Measurements from ENCODE around the gene PTPN14. TPM values are rescaled to one million over a fixed set of nuclear protein-coding genes. Genes with fewer than 3 reads are reported as not detected.

PTPN14 gene
- total RNA-seq, 6 donors from 2014 or later: 15.4 to 42.9 (median 27.0) TPM

GRCh38 chr1:214587165-214587564 is 35.8 kb upstream of the PTPN14 start:
- no peak for TF ChIP-seq POLR2AphosphoS5 (IDR thresholded peaks at IDR 0.05)
- no peak for TF ChIP-seq POLR2A (IDR thresholded peaks at IDR 0.05)
- TF ChIP-seq CTCF (IDR thresholded peaks at IDR 0.05): no peak
- TF ChIP-seq EP300 (IDR thresholded peaks at IDR 0.05): no peak
- ATAC-seq (ENCODE audit: low FRiP score in 2 of 2) (no peak), DNase-seq (no peak)
- H3K4me3 ChIP-seq: no peak overlapping the region
- H3K27me3 ChIP-seq: no peaks in the 10 kb centered on the region
- H3K4me1 ChIP-seq: no peaks in the 10 kb centered on the region
- H3K9me3 ChIP-seq: no peaks in the 10 kb centered on the region
- H3K27ac ChIP-seq: no peak overlapping the region
- no peaks in the 10 kb centered on the region for H3K36me3 ChIP-seq
- 79 to 86% methylated on average over 5 of the region's 5 CpGs for WGBS, 2 donors

- H3K36me3 ChIP-seq: no peaks in the 10 kb centered on the region
- no peaks in the 10 kb centered on the region for H3K9me3 ChIP-seq
- DNase-seq: no peak
- WGBS, 2 donors: 72 to 95% methylated on average over 3 of the region's 3 CpGs
- no peaks in the 10 kb centered on the region for H3K4me1 ChIP-seq
- TF ChIP-seq EP300 (IDR thresholded peaks at IDR 0.05): no peak
- TF ChIP-seq POLR2A (IDR thresholded peaks at IDR 0.05): no peak
- no peak for TF ChIP-seq CTCF (IDR thresholded peaks at IDR 0.05)
- no peak for TF ChIP-seq POLR2AphosphoS5 (IDR thresholded peaks at IDR 0.05)
- no peak overlapping the region for H3K27ac ChIP-seq
- H3K27me3 ChIP-seq: no peaks in the 10 kb centered on the region
- no peak overlapping the region for H3K4me3 ChIP-seq
- no peak for ATAC-seq (ENCODE audit: low FRiP score in 2 of 2)
Observed at GRCh38 chr1:214586621-214587020, 35.2 kb upstream of the PTPN14 start.

- Histone ChIP-seq H3K27ac (no peak overlapping the region), H3K4me1 (no peaks in the 10 kb centered on the region), H3K27me3 (no peaks in the 10 kb centered on the region), H3K36me3 (no peaks in the 10 kb centered on the region), H3K9me3 (no peaks in the 10 kb centered on the region), H3K4me3 (no peak overlapping the region)
- 47 to 59% methylated on average over 1 of the region's 1 CpG for WGBS, 2 donors
- TF ChIP-seq EP300 (IDR thresholded peaks at IDR 0.05) (no peak), CTCF (IDR thresholded peaks at IDR 0.05) (peak; percentile 39 to 65 (median 59))
- ATAC-seq (ENCODE audit: low FRiP score in 2 of 2) (peak in 1 of 2 donors; percentile 79), DNase-seq (no peak)
Observed at GRCh38 chr1:214584805-214585766, 33.7 kb upstream of the PTPN14 start.

GRCh38 chr1:214583824-214584554 is 32.6 kb upstream of the PTPN14 start:
- Histone ChIP-seq H3K9me3 (no peaks in the 10 kb centered on the region), H3K27ac (no peak overlapping the region), H3K36me3 (no peaks in the 10 kb centered on the region), H3K27me3 (no peaks in the 10 kb centered on the region), H3K4me3 (no peak overlapping the region), H3K4me1 (no peaks in the 10 kb centered on the region)
- TF ChIP-seq CTCF (IDR thresholded peaks at IDR 0.05) (no peak), POLR2A (IDR thresholded peaks at IDR 0.05) (no peak), POLR2AphosphoS5 (IDR thresholded peaks at IDR 0.05) (no peak), EP300 (IDR thresholded peaks at IDR 0.05) (no peak)
- DNase-seq (no peak), ATAC-seq (ENCODE audit: low FRiP score in 2 of 2) (no peak)
- 87 to 88% methylated on average over 7 of the region's 7 CpGs for WGBS, 2 donors

Measured in upper lobe of left lung (tissue), 6 donors.